Head of caudate nucleus (tissue), 42 donors: Measurements from ENCODE around the gene TMEM138.

Experiments
- DNase-seq, 42 donors: peaks; one replicate each; pipeline versions ENCODE4 v3.0.0 to v3.0.0-alpha.2; 2020 to 2021; ENCODE audit warnings: mixed read lengths in 7 of 42
- intact Hi-C: fragments of 100-400 bp; cut with DNase I; formaldehyde crosslinking; loops from one replicate; pipeline ENCODE4 v1.15.0; 2022

The TMEM138 gene

DNA sequence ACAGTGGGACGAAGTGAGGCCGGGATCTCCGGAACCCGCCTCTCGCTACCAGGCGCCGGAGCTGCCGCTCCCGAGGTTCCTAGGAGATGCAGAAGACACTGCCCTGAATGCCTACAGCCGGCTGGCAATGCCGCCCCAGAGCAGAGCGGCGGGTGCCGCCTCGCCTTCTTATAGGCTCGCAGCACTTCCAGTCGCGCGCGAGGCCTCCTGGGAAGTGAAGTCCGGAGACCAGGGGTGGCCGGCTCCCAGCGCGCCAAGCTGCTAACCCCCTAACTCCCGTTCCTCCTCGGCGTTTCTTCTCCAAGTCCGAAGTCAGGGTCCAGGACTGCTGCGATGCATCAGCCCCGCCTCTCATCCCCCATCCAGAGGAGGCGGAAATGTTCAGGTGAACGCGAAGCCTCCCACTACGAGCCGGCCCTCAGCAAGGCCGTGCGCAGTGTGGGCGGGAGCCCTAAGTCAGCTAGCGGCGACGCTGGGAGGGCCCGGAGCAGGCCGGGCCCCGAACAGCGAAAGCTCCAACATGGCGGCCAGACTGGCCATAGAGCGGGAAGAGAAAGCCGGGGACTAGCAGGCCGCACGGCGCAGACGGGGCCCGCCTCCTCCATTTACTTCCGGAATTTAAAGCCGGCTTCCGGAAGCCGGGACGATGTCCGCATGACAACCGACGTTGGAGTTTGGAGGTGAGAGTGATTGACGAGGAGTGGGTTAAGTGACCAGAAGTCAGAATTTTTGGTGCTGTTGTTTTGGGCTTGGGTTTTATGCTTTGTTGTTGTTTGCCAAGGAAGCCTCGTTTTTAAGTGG, at the start of gene TMEM138, which contains the start of gene CYB561A3:
Gene TMEM138 (plus strand): TSS at position 634 of the 801 bp plus-strand sequence. CDS start 2,017 bp downstream, outside the sequence.
Gene CYB561A3 (minus strand): TSS at position 142 of the 801 bp plus-strand sequence. CDS start 5,169 bp downstream, outside the sequence.
- intact Hi-C loops, result loop anchor here (1.0 kb wide), 1 partner anchor 29 kb away; the partner anchor contains the start of genes DDB1 and TKFC
- DNase-seq, result peak; percentile 88 to 98 (median 94)

DNA sequence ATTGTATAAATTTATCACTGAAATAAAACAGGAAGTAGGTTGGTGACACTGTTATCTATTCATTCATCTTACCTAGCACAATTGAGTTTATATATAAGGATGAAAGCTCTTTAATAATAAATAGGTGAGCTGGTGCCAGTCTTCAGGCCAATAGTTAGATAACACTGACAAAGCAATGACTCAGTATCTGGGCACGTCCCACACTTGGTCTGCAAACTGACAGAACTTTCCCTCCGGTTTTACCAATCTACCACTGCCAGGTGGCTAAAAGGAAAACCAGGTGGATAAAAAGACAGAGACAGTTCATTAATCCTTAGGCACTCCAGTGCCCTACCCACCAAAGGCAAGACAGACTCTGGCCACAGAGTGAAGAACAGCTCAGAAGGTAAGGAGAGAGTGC, 46.9 kb upstream of the TMEM138 start:
- no peak for DNase-seq
- intact Hi-C loops, result no loop called here

DNA sequence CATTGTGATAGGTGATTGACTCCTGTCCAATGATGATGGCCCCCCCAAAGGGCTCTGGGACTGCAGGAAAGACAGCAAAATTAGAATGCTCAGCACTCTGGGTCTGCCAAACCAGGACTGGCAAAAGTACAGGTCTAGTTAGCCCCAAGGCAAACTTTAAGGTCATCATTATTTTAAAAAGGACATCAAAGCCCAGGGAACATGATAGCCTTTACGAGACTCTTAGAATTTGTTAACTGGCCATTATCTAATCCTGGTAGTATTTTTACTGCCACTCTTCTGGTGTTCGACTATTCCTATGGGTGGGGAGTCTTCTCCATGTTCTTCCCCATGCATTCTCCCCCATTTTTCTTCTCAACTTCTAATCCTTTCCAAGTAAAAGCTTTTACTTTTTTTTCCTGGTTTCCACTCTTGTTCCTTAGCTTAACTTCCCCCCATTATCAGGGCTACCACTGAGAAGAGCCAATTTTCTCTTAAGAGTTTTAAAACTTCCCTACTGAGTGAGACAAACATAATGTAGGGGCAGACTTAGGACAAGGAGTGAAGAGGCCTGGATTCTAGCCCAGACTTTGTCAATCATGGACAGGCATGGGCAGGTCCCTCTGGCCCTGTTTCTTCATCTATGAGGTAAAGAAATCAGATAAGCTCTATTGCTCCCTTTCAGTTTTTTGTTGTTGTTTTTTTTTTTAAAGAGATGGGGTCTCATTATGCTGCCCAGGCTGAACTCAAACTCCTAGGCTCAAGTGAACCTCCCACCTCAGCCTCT, 36.3 kb upstream of the TMEM138 start:
- intact Hi-C loops, result no loop called here
- peak in 2 of 42 donors; percentile 12 to 21 for DNase-seq

- no peak for DNase-seq
- intact Hi-C loops, result no loop called here
Measured at GRCh38 chr11:61327669-61328071, 34.5 kb upstream of the TMEM138 start.

DNA sequence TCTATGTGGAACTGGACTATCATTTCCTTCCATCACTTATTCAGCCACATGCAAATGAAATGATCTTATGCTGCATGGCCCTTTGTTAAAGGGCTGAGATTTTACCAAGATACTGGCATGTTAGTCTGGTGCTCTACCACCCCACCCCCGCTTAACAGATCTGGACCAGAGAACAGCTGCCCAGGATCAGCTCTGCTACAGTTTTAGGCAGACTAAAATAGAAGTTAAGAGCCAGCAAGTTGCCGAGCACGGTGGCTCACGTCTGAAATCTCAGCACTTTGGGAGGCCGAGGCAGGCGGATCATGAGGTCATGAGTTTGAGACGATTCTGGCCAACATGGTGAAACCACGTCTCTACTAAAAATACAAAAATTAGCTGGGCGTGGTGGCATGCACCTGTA, 33.8 kb upstream of the TMEM138 start:
- intact Hi-C loops, result no loop called here

DNA sequence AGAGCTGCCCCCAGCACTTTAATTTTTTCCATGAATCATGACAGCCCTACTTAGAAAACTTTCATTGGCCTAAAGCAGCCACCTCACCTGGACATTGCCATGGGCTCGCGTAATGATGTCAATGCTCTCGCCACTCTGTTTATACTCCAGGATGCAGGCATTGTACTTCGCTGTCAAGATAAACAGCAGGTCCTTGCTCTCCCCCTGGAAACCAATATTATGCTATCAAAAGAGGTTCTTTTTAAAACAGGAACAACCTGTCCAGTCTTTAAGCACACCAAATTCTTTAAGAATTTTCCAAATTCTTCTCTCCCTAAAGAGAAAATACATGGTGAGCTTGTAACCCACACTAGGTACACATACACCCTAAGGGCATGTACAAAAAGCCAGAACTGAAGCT, 32.3 kb upstream of the TMEM138 start:
- DNase-seq, result no peak
- intact Hi-C loops, result no loop called here

More for the DNA sequence above, 33.8 kb upstream of the TMEM138 start:
- no peak for DNase-seq

- DNase-seq, result no peak
- intact Hi-C loops, result no loop called here
Measured at GRCh38 chr11:61331651-61332050, 30.5 kb upstream of the TMEM138 start.

DNA sequence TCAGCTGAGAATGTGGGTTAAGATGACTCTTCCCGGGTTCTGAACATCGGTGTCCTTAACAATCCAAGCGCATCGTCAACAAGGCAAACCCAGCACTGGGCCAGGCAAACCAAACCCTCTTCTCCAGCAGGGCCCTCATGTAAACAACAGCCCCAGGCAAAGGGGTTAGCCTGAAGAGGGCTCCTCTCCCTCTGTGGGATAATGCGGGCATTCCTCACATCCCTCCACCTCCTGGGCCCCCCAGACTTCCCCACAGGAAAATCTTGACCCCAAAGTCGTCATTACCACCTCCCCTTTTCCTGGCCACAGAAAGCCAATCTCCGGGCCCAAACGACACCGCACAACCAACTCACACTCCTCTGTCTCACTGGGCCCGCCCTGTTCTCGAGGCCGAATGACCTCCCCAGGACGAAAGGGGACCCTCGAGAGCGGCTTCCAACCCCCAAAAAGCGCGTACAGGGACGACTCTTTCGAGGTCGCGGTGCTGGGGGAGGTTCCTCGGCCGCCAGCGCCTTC, 29.8 kb upstream of the TMEM138 start:
- peak in 6 of 42 donors; percentile 3 to 46 (median 17) for DNase-seq
- intact Hi-C loops, result no loop called here

GRCh38 chr11:61332797-61333549, 29.2 kb upstream of the TMEM138 start, which contains the start of the genes DDB1 and TKFC:
Gene DDB1 (minus strand): TSS chr11:61333105. CDS start chr11:61332968, 137 bp downstream.
Gene TKFC (plus strand): TSS chr11:61333228. CDS start chr11:61334729, 1,501 bp downstream.
- intact Hi-C loops, result loop anchor here (1.0 kb wide), 1 partner anchor 29 kb away; the partner anchor contains the start of gene TMEM138

GRCh38 chr11:61333550-61334433, 28.4 kb upstream of the TMEM138 start:
- intact Hi-C loops, result loop anchor here (1.0 kb wide), 1 partner anchor 29 kb away; the partner anchor contains the start of gene TMEM138
- peak in 6 of 42 donors; percentile 12 to 49 (median 28) for DNase-seq

More at GRCh38 chr11:61332797-61333549, 29.2 kb upstream of the TMEM138 start, which contains the start of the genes DDB1 and TKFC:
- peak; percentile 87 to 99 (median 97) for DNase-seq

DNA sequence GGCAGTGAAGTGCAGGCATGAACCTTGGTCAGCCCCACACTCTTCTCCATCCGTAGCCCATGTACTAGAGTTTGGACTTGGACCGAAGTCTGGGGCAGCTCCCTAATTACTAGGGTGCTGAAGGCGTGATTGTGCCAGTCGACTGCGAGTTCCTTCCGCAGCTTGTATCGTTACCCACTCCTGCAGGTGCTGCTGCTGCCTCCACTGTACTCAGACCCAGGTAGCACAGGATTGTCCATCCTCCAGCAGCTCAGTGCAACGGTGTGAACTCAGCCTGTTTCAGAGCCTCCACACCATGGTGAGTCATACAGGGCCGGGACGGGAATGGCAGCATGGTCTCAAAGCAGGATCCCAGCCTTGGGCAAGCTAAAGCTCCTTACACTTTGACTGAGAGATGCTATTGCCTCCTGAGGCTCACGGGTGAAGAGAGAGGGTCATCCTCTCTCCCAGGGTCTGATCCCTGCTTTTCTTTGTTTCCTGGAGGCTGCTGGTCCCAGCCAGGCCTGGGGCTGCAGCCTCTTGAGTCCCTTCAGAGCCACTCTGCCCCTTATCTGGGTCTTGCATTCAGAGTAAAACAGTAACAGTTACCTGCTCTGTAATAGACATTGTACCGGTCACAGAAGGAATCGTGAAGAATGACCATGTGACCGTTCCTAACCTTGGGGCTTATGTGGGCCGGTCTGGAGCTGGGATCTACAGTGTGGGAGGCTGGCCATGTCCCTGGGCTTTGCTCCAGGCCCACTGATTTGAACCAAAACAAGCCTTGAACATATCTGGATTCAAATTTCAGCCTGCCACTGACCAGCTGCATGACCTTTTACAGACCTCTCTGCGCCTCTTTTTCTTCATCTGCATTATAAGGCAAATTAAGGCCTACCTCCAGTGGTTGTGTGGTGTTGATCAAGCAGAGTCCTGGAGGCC, 27.5 kb upstream of the TMEM138 start:
- intact Hi-C loops, result loop anchor here (5.0 kb wide), 1 partner anchor 48 kb away; no protein-coding TSS in a partner anchor
- no peak for DNase-seq

GRCh38 chr11:61335355-61335710, 26.8 kb upstream of the TMEM138 start:
- no peak for DNase-seq
- intact Hi-C loops, result loop anchor here (5.0 kb wide), 1 partner anchor 47 kb away; no protein-coding TSS in a partner anchor

DNA sequence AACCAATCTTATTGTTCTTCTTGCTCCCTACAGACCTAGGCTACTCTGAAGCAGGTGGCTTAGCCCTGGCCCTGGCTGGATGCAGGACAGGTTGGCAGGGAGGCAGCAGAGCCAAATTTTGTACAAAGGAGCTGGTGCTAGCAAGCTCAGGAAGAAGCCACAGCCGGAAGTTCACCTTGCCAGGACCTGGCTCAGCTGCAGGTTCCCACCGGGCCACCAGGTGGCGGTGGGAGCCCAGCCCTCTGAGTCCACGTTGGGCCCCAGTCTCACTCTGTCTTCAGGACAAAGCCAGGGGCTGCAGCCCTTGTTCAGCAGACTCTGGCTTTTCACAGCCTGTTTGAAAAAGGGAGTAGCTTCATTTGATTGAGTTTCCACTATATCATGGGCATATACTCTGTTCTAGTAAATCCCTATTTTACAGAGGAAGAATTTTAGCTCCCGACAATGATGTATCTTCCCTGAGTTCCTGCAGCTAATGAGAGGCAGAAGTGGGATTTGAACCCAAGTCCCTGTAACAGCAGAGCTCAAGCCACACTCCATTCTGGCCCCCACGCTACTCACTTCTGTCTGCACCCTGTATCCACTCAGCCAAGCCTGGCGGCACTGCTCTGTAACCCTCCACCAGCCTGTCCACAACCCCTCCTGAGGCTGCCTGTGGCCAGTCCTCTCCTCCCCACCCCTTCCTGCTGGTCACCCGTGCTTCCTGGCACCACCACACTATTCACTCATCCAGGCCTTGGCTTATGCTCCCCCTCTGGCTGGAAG, 25.8 kb upstream of the TMEM138 start:
- intact Hi-C loops, result loop anchor here (5.0 kb wide), 1 partner anchor 46 kb away; no protein-coding TSS in a partner anchor
- peak; percentile 29 to 87 (median 72) for DNase-seq

- intact Hi-C loops, result loop anchor here (5.0 kb wide), 1 partner anchor 44 kb away; no protein-coding TSS in a partner anchor
- no peak for DNase-seq
Measured at GRCh38 chr11:61337706-61338470, 24.3 kb upstream of the TMEM138 start.
